ENCODE results near the gene PCDHGC3.

GRCh38 chr5:141512390-141512910 is 36.7 kb downstream of the PCDHGC3 start:
- TF ChIP-seq POLR2A (IDR thresholded peaks at IDR 0.05) (peak in 1 of 2 donors; percentile 41), CTCF (IDR thresholded peaks at IDR 0.05) (peak; percentile 87 to 97 (median 94))

Measured in adrenal gland (tissue), 5 donors.